A549 treated with GW870086 at 1 μM for 4 hours (cell line): Measurements from ENCODE around the gene CMTM7. TPM values are rescaled to one million over a fixed set of nuclear protein-coding genes. Genes with fewer than 3 reads are reported as not detected.

Experiments used
- total RNA-seq: library from RNA; stranded (reverse); fragments of 200-300 nt; extraction: Qiagen RNA extraction; gene quantifications from 5 replicates; pipeline ENCODE4 v1.2.3, GENCODE V29; 2022; ENCODE audit warnings: low read depth

The CMTM7 gene, protein sequence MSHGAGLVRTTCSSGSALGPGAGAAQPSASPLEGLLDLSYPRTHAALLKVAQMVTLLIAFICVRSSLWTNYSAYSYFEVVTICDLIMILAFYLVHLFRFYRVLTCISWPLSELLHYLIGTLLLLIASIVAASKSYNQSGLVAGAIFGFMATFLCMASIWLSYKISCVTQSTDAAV
- 27.1 to 39.7 TPM (median 37.8 TPM) in 5 replicates for total RNA-seq

DNA sequence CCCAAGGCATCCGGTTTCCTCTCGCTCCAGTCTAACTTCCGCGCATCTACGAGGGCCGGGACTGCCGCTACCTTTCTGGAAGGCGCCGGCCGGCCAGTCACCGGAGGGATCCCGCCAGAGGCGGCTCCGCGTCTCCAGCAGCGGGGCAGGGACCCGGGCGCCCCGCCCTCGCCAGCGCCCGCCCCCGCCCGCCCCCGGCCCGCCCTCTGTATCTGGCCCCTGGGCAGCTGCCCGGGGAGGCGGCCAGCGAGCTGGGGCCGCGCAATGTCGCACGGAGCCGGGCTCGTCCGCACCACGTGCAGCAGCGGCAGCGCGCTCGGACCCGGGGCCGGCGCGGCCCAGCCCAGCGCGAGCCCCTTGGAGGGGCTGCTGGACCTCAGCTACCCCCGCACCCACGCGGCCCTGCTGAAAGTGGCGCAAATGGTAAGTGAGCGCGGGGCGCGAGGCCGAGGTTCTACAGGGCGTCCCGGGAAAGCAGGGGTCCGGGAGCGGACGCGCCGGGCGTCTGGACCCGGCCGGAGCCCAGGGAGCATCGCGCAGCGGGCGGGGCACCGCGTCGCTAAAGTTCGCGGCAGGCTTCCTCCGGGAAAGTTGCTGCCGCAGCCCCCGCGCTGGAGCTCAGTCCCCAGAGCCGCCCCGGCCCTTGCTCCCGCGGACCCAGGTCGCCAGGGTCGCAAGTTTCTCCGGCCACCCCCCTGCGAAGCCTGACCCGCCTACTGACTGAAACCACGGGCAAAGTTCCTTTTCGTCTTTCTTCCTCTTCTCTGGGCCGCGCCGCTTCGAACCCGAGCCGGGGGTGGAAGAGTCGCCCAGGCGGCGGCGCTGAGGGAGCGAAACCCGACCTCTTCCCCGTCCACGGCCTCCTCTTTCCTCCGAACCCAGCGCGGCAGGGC is at the start of gene CMTM7:
Gene CMTM7 (plus strand): TSS at position 211 of the 893 bp plus-strand sequence. CDS start 54 bp downstream, at position 265.

DNA sequence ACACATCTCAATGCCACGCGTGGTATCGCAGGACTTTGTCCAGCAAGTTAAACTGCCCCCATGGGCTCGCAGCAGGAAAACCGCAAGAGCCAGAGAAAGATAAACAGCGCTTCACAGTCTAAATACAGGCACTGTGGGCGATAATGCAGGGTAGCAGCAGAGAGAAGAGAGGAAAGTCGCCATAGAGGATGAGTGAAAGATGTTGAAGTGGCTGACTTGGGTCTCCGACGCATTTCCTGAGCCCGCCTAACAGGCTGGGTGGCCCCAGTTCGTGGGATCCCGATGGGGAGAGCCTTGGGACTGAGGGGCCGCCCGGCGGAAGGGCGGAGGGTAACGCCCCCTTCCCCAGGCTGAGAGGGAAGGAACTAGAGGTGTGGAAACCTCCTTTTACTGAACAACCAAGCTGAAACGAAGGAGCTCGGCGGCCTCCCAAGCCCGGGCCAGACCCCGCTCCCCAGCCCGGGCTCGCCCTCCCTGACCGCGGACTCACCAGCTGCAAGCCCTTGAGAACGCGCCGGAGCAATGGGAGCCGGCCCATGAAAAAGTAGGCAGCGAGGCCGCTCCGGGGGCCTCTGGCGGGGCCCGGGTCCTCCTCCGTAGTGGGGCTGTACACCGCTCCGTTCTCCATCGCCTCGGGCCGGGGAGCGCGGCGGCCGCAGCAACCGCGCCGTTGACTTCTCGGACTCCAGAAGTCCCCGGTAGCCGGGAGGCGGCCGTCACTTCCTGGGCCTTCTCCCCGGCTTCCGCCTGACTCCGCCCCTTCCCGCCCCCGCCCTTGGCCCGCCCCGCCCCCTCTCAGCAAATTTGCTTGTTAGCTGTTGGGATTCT is 110.7 kb downstream of the CMTM7 start, which contains the start of gene CMTM6:
Gene CMTM6 (minus strand): TSS at position 735 of the 828 bp plus-strand sequence. CDS start 107 bp downstream, at position 628.

Other genes starting within 250 kb of the CMTM7 start
- 8.5 to 14.8 TPM (median 13.0 TPM) in 5 replicates for gene CMTM8, start 153.2 kb upstream of the CMTM7 start, total RNA-seq
- 32.3 to 46.9 TPM (median 41.7 TPM) in 5 replicates for gene CMTM6, start 111.0 kb downstream of the CMTM7 start, total RNA-seq
- 39.6 to 48.5 TPM (median 42.3 TPM) in 5 replicates for gene DYNC1LI1, start 179.0 kb downstream of the CMTM7 start, total RNA-seq